GM19328 (cell line): ENCODE results near the gene TPRG1L.

ENCODE experiments used
- ATAC-seq: cut with Tn5 transposase; IDR thresholded peaks from one replicate; pipeline ENCODE4 v1.9.1; 2021; ENCODE audit warnings: mild to moderate bottlenecking, moderate library complexity; ENCODE audit not compliant: unreplicated experiment

TPRG1L gene

DNA sequence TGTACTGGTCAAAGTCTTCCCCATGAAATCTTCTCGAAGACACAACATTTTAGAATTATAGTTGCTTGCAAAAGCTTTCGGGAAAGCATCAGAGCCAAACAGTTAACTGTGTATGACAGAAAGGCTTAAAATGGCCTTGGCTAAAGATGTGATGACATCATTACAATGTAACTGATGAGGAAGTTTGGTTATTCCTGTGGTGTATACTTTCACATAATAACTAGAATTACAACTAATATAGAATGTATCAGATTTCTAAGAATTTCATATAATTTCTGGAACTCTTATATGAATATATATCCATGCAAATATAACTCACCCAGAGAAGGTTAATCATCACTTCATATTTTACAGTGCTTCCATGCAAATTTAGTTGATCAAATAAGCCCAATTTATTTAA, 35.9 kb downstream of the TPRG1L start:
- ATAC-seq, result no peak

DNA sequence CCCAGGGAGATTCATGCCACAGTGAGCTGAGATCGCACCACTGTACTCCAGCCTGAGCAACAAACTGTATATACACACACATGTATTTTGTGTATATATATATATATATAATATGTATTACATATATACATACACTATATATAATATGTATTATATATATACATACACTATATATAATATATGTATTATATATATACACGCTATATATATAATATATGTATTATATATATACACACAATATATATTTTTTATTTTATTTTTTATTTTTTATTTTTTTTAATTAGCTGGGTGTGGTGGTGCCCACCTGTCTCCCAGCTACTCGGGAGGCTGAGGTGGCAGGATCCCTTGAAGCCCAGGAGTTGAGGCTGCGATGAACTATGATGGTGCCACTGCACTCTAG, 36.8 kb downstream of the TPRG1L start:
- no peak for ATAC-seq

DNA sequence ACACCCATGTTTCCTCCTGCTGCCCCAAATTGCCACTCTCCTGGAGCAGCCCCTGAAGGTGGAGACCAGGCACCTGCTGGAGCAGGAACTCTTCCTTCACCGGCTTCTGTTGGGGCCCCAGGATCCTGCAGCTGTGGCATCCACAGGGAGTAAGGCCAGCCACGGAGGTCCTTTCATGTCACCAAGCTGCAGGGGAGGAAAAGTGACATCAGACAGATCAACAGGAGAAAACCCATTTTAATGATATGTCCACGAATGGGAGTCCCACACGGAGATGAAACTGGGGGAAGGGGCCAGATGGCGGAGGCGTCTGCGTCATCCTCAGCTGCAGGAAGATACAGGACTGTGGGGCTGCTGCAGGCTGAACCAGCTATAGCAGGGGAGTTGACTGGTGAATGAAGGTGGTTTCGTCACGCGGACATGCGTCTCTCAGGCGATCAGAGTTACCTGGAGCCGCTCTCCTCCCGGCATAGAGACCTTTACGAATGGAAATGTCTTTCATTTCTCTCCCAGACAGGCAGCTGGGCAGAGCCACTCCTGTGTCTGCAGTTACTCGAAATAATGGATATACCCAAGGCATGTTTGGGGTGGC, 37.4 kb downstream of the TPRG1L start:
- ATAC-seq, result no peak

- ATAC-seq, result no peak
These were observed 39.3 kb downstream of the TPRG1L start for GRCh38 chr1:3663999-3664699.

DNA sequence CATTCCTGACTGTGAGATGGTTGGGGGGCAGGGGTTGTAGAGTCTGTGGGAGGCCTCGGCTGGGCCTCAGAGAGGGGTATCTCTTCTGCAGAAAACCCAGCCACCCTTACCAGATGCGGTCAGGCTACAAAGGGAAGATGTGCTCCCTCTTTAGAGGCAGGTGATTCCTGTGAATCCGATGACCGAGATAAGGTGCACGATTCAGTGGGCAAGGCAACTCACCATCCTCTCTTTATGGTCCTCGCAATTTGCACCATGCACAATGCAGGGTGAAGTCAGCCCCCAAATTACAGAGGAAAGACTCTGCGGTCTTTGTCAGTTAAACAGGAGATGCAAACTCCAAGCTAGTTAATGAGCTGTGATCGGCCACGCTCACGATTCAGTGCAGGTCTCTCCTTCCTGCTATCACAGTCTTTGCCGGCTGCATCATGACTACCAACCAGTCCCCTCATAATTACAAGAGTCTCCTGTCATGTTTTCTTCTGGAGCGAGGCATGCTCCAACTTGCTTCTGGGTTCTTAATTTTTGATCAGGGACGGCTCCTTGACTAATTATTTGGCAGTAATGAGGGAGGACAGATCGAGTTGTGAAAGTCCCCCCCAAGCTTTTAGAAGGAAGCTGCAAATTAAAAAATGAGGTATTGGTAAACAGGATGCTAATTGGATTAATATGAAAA, 40.0 kb downstream of the TPRG1L start:
- ATAC-seq, result no peak

DNA sequence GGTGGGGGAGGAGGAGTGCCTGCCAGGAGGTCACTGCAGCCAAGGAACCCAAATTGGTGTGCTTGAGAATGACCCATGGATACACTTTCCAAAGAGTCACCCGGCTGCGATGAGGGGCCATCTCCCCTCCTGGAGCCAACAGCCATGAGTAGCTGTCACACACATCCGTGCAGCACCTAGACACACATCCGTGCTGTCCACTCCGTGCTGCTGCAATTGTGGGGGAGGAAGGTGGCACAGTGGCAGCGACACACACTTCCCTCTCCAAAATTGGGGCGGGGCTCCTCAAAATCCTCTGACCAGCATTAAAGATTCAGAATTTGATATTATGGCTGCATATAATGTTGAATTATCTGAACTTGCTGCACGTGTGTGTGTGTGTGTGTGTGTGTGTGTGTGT, 43.3 kb downstream of the TPRG1L start:
- ATAC-seq, result no peak

DNA sequence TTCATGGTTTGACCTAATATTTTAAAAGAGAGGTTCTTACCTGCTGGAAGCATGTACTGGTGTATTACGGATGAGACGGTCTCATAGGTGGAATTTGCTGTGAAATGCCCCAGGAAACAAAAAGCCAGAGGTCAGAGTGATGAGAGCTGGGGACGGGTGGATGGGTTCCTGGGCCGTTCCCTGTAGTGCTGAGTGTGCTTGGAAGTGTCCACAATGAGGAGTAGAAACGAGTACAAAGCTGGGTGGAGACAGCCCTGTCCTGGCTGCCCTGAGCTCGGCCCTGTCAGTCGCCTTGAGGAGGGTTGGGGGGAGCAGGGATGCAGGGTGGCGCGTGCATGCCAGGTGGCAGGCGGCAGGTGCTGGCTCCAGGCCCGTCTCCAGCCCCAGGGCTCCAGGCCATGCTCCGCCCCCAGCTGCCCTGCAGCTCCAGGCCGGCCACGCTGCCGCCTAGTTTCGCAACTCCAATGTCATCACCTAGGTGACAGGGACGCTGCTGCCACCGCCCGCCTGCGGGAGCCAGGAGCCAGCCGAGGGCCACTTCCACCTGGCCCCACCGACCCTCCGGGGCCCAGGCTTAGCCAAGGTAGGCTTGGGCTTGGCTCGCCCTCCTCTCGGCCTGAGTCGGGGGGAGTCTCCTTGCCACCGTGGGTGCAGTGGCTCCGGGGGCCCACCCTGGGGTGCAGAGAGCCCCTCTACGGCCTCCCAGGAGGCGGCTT, 43.9 kb downstream of the TPRG1L start:
- no peak for ATAC-seq

DNA sequence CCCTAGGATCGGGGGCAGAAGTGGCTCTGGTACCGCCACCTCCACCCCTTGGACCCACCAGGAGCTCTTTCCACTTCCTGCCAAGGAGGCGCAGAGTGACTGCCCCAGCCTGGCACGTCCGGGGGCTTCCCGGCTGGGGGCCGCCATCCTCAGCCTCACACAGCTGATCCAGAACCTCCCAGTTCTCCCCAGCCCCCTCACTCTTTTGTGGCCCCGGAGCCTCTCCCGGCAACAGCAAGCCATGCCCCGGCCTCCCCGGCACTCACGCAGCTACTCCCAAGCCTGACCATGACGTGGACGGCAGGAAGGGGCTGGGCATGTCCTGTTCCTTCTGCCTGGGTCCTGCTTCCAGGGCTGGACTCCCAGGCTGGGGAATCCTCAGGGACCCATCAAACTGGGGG, 44.6 kb downstream of the TPRG1L start:
- ATAC-seq, result no peak

GRCh38 chr1:3669971-3670431, 45.2 kb downstream of the TPRG1L start:
- no peak for ATAC-seq

- ATAC-seq, result no peak
These were observed 46.0 kb downstream of the TPRG1L start for GRCh38 chr1:3670823-3671265.

GRCh38 chr1:3671371-3672180, 46.8 kb downstream of the TPRG1L start:
- ATAC-seq, result no peak

DNA sequence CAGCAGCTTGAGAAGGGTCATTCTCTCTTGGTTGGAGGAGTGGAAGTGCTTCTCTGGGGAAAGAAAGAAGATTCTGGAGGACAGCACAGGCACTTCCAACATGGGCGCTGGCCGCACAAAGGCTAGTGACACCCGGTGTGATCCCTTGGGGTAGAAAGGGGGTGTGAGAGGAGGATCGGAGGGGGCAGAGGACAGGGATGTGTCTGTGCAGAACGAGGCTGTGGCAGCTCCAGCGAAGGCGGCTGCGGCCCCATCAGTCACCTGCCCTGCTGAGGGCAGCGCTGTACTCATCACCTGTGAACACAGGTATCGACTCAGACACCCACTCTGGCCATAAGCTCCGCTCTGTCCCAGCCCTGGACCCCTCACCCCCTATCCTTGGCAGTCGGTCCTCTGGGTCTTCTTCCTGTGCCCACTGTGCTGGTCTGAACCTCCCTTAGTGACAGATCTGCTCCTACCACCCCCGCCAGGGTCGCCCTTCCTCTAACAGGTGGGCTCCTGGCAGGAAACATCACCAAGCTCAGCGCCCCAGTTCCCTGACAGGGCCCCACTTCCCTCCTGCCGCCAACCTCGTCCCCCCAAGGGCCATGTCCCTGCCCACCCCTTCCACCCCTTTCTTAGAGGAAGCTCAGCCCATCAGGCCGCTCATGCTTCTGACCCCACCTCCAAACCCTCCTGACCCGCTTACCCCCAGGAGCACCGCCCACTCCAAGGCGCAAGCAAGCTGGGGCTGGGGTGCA, 47.6 kb downstream of the TPRG1L start:
- no peak for ATAC-seq

GRCh38 chr1:3672971-3673361, 48.2 kb downstream of the TPRG1L start:
- no peak for ATAC-seq

- ATAC-seq, result no peak
These were observed 48.7 kb downstream of the TPRG1L start for GRCh38 chr1:3673381-3674099.

- ATAC-seq, result no peak
These were observed 49.6 kb downstream of the TPRG1L start for GRCh38 chr1:3674100-3675094.

GRCh38 chr1:3675436-3675835, 50.6 kb downstream of the TPRG1L start:
- ATAC-seq, result no peak

GRCh38 chr1:3676581-3677470, 52.0 kb downstream of the TPRG1L start:
- ATAC-seq, result peak; percentile 62
